Stimulated activated CD4-positive, alpha-beta T cell treated with anti-CD3 and anti-CD28 coated beads, TNF-alpha, amount 100 ng/mL, for 4 hours (primary cell): ENCODE results near the gene TBXAS1.
"Not testable (repeated sequence)": the region's sequence is repeated elsewhere in the genome, so short reads cannot be mapped to it uniquely, and the experiment has no call there.

ENCODE experiments used
- DNase-seq, 3 experiments: peaks; one replicate each; pipeline ENCODE4 v3.0.0-alpha.2; 2020; ENCODE audit warnings: low read depth in 3 of 3

The TBXAS1 gene

DNA sequence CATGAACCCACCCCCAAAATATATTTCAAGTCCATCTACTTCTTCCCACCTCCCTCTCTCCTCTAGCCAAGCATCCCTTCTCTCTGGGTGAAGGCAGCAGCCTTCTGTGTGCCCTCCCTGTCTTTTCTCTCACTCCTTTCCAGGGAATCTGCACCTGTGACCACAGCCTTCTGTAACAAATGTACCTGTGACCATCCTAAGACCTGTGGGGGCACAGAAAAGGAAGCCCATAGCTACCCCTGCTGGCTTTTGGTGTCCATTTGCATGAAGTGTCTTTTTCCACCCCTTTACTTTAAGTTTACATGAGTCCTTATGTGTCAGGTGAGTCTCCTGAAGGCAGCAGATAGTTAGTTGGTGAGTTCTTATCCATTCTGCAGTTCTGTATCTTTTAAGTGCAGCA is 2.0 kb upstream of the TBXAS1 start:
- no peak for DNase-seq

GRCh38 chr7:139828446-139828845 is 618 bp upstream of the TBXAS1 start:
- no peak for DNase-seq

DNA sequence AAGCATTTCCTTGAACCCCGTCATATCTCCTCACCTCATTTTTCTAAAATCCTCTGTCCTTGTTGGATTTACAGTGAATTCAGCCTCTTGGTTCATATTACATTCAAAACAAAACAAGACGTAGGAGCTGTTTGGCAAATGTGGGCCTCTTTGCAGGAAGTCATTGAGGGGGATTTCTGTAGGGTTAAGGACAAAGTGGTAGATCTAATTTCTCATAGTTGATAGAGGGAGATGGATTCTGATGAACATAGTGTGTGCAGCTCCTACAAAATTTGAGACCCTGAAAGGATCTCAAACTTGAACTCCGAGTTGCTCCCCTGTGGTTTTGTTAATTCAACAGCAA is 682 bp downstream of the TBXAS1 start:
- DNase-seq, result no peak

DNA sequence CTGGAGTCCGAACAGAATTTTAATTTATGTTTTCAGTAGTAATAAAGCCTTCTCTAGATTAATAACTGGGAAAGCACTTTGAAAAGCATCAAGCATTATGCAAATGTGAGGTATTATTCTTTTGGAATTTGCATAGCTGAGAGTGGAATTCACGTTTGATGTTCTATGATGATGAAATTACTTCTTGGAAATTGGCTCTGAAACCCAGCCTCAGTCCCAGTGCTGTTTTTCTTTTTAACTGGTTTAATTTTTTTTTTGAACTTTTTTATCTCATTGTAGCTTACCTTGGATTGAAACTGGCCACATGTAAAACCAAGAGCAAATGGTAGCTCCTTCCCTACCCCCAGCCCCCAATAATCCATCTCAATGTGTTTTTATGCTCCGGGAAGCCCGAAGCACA is 1.2 kb downstream of the TBXAS1 start:
- DNase-seq, result no peak

DNA sequence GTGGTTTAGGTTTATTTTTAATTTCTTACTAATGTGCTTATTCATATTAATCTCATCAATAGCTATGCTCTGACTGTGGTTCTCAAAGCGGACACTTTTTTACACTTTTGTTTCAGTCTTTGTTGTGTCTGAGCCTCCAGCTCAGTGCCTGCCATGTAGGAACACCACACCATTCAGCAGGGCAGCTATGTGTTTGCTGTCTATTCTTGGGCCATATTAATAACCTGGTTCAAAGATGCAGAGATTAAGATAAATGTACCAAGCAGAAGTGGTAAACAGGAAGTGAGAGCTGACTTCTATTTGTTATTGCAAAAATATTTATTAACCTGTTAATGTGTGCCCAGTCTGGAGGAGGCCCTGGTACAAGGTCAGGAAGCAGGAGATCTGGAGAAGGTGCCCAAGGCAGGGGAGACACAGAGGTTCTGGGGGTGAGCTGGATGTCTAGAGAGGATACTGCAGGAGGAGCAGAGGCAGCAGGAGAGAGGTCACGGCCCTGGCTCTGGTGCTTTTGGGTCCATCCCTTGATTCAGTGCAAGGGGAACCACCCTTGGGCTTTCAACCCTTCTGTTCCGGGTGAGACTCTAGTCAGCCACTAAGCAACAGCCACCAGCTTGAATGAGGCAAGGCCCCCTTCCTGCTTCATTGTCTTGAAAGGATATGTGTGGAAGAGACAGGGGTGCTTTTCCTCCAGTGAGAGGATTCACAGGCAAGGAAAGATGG is 1.9 kb downstream of the TBXAS1 start:
- DNase-seq, result no peak

GRCh38 chr7:139835848-139836247 is 6.8 kb downstream of the TBXAS1 start:
- DNase-seq, result not testable (repeated sequence)

DNA sequence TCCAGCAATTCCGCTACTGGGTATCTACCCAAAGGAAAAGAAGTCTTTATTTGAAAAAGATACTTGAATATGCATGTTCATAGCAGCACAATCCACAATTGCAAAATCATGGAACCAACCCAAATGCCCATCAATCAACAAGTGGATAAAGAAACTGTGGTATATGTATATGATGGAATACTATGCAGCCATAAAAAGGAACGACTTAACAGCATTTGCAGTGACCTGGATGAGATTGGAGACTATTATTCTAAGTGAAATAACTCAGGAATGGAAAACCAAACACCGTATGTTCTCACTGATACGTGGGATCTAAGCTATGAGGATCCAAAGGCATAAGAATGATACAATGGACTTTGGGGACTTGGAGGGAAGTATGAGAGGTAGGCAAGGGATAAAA is 8.2 kb downstream of the TBXAS1 start:
- not testable (repeated sequence) for DNase-seq

GRCh38 chr7:139838276-139838675 is 9.2 kb downstream of the TBXAS1 start:
- no peak for DNase-seq

GRCh38 chr7:139838876-139839275 is 9.8 kb downstream of the TBXAS1 start:
- DNase-seq, result no peak

GRCh38 chr7:139840776-139841175 is 11.7 kb downstream of the TBXAS1 start:
- DNase-seq, result no peak

DNA sequence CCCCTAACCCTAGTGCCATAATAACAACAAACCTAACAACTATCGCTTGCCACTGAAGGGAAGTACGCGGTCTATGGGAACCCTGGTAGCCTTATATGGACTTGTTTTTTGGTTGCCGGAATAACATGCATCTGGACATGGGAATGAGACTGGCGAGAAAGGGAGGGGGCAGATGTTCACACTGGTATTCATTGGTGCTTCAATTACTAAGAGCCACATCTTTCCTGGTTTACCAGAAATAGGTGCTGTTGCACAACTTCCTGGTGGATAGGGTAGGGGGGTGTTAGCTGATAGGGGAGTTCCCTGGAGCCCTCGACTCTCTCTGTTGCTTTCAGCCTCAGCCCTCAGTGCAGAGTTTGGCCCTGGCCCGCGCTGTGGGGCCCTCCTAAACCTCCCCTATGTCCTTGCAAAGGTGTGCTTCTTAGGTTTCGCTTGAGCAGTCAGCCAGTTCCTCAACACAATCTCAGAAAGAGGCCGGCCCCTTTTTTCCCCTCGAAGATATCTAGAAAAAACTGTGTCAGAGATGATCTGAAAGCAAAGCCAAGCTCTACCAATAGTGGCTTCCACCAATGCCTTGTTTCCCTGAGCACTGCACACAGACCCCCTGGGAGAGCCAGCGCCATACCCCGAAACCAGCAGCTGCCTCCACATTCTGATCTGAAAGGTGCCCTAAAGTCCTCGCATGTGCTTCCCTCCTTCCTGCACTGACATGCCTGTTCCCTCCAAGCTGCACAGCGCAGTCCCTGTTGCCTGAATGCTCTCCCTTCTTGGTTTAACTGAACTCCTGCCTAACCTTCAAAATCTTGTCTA is 13.5 kb downstream of the TBXAS1 start:
- no peak for DNase-seq

DNA sequence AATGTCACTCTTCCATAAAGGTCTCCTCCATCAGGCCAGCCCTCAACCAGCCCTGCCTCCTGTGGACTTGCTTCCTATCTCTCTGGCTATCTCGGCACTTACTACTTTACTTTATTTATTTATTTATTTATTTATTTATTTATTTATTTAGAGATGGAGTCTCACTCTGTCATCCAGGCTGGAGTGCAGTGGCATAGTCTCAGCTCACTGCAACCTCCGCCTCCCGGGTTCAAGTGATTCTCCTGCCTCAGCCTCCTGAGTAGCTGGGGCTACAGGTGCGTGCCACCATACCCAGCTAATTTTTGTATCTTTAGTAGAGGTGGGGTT is 14.1 kb downstream of the TBXAS1 start:
- not testable (repeated sequence) for DNase-seq

DNA sequence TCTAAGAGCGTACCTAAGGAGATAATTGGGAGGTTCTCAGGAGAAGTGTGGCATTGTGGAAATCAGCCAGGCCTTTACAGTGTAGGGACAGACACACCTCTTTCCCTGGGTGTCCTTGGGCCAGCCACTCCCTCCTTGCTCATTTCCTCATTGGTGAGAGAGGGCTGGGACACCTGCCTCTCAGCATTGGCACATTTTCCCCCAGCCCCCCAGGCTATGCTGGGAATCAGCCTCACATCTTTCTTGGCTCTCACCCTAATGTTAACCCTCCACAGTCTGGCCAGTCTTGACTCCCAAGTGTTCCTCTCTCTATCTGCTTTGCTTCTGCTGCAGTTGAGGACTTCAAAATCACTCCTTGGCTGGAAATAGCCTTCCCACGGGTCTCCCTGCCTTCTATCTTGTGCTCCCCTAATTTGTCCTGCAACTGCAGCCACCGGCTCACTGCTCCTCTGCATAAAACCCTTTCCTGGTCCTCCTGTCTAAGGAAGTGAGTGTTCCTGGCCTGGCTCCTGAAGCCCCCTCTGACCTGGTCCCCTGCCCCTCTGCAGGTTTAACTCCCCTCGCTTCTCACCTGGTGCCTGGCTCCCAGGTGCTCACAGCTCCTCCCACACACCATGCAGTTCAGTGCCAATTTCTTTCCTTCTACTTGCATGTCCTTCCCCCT is 15.8 kb downstream of the TBXAS1 start:
- no peak for DNase-seq

GRCh38 chr7:139845443-139845805 is 16.4 kb downstream of the TBXAS1 start:
- no peak for DNase-seq

DNA sequence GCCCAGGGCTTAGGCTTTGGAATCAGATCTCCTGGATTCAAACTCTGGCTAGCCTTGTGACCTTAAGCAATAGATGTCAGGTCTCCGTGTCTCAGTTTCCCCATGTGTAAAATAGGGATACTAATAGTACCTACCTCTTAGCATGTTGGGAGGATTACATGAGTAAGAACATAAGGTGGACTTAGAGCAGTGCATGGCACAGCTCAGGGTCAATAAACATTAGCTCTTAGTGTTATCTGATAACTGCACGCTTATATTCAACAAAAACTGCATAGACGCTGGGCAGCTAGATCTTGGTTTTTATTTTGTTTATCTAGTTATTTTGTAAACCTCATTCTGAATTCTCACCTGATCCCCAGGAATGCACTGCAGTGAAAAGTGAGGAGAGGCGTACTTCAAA is 17.2 kb downstream of the TBXAS1 start:
- no peak for DNase-seq

DNA sequence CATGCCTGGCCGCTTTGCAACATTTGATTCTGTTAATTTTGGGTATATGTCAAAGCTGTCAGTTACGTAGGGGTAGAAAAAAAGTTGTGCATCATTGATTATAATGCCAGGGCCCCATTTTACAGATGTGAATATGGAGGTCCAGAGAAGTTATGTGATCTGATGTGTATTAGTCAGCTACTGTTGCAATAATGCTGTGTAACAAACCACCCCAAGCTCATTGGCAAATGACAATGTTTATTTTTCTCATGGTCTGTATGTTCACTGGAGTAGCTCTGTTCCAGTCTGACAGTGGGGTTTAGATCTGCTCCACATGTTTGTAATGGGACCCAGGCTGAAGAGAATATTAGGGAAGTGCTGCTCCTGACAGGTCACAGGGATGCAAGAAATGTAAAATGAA is 19.2 kb downstream of the TBXAS1 start:
- DNase-seq, result no peak

- no peak for DNase-seq
These were observed 21.8 kb downstream of the TBXAS1 start for GRCh38 chr7:139850906-139851305.

DNA sequence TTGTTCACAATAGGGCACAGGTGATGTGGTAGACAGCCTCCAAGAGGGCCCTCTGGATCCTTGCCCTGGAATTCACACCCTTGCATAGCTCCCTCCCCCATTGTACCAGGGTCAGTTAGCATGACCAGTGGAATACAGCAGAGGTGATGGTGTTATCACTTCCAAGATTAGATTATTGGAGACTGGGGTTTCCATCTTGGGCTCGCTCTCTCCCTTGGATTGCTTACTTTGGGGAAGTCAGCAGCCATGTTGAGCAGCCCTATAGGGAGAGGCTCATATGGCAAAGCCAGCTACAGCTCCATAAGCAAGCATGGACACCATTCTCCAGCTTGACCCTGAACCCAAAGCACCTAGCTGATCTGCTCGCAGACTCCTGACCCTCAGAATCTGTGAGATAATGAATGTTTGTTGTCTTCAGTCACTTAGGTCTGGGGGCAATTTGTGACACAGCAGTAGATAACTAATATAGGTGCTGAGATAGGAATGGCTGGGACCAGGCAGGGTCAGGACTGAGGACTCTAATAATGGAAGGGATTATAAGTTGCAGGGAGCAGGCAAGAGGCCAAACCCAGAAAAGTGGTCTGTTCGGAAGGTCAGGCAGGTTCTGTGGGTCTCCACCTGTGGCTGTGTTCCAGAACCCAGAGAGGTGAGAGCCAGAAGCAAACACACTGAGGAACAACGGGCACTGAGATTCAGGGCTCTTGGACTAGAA is 22.9 kb downstream of the TBXAS1 start:
- DNase-seq, result no peak

DNA sequence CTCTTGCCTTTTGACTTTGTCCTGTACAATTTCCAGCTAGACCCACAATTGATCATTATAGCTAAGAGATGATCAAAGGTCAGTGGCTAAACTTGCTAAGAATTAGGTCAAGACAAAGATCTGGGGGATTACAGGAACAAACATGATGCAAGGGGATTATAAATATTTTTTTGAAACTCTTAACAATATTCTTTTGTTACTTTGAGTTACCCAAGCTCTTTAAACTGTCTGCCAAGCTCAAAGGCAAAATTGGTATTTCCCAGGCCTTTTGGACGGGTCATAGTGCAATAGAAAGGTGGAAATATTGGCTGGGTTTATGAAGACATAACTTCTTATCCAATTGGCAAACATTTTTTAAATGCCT is 23.4 kb downstream of the TBXAS1 start:
- DNase-seq, result no peak

DNA sequence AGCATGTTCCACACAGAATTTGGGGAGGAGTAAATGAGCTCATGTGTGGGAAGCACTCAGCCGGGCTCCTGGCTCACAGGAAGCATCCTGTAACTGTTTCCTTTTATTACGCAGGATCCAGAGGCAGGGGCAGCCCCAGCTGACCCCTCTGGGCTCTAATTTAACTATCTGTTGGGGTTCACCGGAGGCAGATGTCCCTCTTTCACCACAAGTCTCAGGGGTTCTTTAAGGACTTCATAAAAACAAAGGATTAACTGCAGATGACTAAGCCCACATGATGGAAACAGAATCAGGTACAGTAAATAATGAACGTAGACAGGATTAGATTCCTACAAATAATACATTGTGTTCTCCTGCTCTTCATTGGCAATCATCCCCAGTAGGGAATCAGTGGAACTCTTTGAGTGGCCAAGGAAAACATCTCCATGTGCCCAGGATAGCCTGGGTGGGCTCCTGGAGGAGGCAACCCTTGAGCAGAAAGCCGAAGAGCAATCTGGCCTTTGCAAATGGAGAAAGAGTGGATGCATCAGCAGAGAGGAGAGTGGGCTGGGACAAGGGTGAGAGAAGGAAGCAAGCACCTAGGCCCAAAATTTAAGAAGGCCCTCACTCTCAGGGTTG is 24.6 kb downstream of the TBXAS1 start:
- DNase-seq, result no peak

- DNase-seq, result no peak
These were observed 25.1 kb downstream of the TBXAS1 start for GRCh38 chr7:139854124-139854511.

GRCh38 chr7:139854803-139855497 is 25.9 kb downstream of the TBXAS1 start:
- no peak for DNase-seq
